SK-MEL-5 (cell line): ENCODE measurements around the gene CADPS. TPM values are rescaled to one million over a fixed set of nuclear protein-coding genes. Genes with fewer than 3 reads are reported as not detected.

ENCODE experiments used
- DNase-seq: peaks from one replicate; pipeline ENCODE4 v3.0.0-alpha.2; 2016; ENCODE audit warnings: low read depth, low spot score
- in situ Hi-C: cut with HindIII; loops from 2 replicates; pipeline ENCODE4 v1.10.0; 2016; ENCODE audit warnings: low sequenced_read_pairs, high pct_unique_total_duplicates, low pct_unique_long_range_greater_than_20kb
- total RNA-seq: library from RNA; depleted of rRNA; stranded (reverse); fragments of >200 nt; shearing (Covaris generic); gene quantifications from 2 replicates; pipeline ENCODE4 v1.2.3, GENCODE V29; 2014

CADPS gene
- total RNA-seq, 1 experiment from 2014 or later: not detected

DNA sequence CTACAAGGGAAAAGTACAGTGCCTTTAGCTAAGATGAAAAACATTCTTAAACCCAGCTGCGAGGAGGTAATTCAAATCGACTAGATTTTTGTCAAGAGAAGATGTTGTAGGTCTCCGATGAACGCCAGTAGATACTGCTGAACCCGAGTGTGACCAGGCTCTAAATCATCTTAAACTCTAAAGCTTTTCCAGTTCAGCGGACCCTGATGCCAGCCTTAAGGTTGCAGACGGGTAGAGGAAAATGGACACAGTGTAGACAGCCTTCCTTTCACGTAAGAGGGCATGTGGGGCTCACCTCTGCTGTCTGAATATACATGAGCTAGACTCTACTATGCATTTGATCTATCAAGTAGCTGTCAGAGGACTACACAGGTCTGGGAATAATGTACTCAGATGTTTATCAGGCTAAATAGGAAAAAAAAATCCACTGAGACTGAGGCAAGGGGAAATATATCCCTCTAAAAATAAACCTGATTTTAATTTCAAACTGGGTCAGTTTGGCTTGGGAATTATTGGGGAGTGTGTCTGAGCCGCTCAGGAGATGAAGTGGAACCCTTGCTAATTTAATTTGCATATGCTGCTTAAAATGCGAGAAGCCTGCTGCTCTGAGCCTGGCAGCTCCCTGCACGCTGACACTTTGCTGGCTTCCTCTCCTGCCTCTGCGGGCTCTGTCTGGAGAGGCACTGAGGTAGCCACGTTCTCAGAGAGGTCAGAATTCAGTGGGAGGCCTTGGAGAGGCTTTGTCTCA, 151.9 kb downstream of the CADPS start:
- in situ Hi-C loops: no loop called here
- DNase-seq: no peak

GRCh38 chr3:62722344-62722743, 152.9 kb downstream of the CADPS start:
- no peak for DNase-seq
- in situ Hi-C loops: no loop called here

DNA sequence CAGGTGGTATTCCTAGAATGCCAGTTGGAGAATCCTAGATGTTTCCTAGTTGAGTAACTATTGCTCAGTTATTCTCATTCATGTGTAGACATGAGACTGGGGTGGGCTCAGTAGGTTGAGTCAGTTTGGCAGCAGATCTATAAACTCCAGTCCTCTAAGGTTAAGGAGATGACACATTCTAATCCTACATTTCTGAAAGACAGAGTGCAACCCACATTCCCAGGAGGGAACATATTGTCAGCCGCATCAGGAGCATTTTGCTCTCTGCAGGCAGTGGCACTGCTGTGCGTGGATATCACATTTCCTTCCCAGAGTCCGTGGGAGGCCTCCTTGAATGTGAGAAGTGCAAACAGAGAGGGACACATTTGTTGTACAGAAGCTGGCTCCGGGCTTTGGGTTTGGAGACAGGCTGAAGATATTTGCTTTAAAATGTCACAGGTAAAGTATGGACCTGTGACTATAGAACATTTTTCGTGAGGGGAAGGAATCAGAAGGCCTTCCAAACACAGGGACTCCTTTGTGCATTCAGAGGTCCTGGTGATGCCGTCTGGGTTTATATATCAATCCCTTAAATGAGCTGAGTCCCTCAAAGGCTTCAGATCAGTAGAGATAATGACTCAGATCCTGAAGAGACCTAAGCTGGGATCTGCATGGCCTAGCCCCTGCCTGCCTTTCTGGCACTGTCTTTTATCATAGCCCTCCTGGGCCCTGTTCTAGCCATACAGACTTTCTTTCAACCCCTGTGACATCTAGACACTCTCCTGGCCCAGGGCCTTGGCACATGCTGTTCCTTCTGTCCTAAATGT, 156.5 kb downstream of the CADPS start:
- in situ Hi-C loops: no loop called here
- DNase-seq: no peak

DNA sequence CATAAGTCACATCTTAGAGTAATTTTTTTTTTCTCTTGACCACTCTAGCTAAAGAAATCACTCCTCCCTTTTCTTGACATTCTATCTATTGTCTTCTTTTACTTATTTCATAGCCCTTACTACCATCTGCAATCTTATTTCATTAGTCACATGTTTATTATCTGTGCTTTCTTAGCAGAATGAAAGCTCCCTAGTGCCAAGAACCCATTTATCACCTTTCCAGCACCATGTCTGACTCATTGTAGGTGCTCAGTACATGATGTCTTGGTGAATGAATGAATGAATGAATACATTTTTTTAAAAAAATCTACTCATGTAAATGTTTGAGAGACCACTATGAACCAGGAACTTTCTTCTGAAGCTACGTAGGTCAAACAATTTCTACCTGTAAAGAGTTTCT, 157.2 kb downstream of the CADPS start:
- in situ Hi-C loops: no loop called here
- DNase-seq: no peak

DNA sequence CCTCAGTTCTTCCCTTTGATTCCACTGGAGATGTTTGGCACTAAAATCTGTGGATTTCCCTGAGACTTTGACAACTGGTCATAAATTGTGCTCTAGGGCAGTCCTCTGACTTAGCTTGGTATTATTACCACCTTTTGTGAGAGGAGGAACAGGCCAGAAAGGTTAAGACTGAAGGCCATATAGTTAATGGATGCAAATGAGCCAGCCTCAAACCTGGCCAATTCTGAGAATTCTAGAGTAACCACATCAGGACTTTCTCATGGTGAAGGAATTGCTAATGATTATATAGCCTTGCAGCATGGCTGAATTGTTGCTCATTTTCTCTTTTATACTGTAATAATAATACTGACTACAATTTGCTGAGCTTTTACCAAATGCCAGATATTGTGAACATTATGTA, 162.5 kb downstream of the CADPS start:
- in situ Hi-C loops: no loop called here
- no peak for DNase-seq

DNA sequence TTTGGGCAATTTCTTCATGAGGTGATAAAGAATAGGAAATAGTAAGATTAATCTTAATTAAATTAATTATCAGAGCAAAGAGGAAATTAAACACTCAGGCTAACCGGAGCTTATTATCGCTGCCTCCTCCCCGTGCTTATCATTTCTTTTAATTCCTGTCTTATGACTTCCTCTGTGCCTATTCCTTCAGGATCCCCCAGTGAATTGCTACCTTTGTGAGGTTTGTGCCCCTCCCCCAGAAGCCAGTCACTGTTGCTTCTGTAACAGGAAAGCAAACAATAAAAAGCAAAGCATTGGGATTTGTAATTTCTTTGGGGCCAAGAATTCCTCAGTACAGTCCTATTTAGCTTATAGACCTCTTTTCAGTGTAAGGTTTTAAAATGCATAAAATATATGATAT, 164.5 kb downstream of the CADPS start:
- DNase-seq: peak; percentile 61
- in situ Hi-C loops: no loop called here

GRCh38 chr3:62708638-62709373, 166.4 kb downstream of the CADPS start:
- no peak for DNase-seq
- in situ Hi-C loops: no loop called here

DNA sequence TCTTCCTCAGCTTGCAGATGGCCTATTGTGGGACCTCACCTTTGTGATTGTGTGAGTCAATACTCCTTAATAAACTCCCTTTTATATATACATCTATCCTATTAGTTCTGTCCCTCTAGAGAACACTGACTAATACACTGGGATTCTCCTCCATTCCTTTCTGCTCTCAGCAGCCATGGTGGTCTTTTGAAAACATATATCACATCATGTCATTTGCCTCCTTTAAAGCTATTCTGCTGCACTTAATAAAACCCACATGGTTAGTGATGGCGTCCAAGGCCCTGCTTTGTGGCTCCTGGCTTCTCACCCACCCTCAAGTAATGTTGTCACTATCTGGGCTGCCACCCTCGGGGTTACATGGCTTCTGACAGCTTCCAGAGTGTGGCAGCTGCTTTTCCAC, 169.5 kb downstream of the CADPS start:
- DNase-seq: no peak
- in situ Hi-C loops: no loop called here

- in situ Hi-C loops: no loop called here
- DNase-seq: no peak
Measured at GRCh38 chr3:62703451-62704167, 171.6 kb downstream of the CADPS start.

GRCh38 chr3:62700357-62700756, 174.9 kb downstream of the CADPS start:
- DNase-seq: no peak
- in situ Hi-C loops: no loop called here

DNA sequence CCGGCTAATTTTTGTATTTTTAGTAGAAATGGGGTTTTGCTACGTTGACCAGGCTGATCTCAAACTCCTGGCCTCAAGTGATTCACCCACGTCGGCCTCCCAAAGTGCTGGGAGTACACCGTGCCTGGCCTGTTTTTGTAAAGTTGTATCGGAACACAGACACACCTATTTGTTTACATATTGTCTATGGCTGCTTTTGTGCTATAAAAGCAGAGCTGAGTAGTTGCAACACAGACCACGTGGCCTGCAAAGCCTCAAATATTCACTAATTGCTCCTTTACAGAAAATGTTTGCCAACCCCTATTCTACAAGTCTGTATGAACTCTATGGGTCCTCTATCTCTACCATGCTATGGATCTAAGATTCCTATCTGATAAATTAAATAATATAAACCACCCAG, 175.5 kb downstream of the CADPS start:
- in situ Hi-C loops: no loop called here
- DNase-seq: no peak

DNA sequence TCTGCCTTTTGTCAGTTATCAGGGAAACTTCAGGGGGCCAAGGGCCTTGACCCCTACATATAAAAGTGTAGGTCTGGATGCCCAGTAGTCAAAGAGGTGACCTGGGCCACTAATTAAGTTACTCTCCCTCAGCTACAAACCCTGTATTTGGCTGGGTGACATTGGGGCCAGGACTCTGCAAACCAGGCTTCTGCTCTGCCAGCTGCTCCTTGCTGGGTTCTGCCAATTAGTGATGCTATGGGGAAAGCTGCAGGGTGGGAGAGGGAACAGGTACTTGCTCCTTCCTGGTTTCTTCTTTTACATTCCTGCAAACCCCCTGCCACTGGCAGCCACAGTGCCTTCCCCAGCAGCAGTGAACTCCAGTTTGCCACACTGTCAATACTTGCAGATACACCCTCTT, 179.2 kb downstream of the CADPS start:
- in situ Hi-C loops: no loop called here
- no peak for DNase-seq

DNA sequence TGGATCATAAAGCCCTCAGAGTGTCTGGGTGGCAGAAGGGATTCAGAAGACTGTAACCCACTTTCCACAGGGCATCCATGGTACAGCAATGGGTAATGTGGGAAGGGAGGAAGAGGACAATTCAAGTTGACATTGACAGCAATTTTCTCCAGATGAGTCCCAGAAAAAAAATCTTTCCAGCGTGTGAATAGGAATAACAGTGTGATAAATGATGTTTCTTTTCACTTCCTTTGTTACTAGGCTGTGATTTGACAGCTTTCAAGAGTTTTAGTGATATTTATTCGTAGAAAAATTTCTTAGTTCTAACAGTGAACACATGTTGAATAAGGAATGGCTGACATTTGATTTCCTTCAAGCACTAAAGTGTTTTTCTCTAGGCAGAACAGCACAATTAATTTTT, 186.4 kb downstream of the CADPS start:
- no peak for DNase-seq
- in situ Hi-C loops: no loop called here

- no peak for DNase-seq
- in situ Hi-C loops: no loop called here
Measured at GRCh38 chr3:62688050-62688449, 187.2 kb downstream of the CADPS start.

DNA sequence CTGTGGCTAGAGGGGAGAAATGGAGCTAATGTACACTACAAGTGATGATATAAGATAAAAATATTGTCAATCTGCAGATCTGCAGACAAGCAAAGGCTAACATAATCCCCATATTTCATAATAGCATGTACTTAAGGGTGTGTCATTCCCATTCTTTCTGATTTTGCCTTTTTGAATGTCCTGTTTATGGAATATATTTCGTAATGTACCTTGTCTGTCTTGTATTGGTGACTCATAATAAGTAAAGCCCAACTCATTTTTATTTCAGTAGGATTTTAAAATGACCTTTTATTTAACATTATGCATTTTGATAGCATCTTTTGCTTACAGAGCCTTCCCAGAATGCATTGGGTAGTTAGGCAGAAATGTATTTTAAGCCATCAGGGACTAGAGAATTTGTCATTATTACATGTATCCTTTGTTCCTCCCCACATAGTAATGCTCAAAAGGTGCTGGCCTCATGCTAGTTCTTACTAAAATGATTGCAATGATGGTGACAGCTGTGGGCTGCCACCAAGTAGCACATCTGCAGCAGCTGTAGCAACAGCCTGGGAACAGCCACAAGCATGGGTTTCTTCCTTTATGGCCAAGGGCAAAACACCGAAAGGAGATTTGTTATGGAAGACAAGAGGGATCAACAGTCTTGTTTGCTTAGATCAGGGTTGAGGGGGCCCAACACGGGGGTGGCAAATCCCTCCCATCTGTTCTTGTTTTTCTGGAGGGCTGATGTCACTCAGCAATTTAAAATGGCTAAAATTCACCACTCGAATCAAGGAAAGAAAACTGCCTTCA, 188.5 kb downstream of the CADPS start:
- in situ Hi-C loops: no loop called here
- DNase-seq: no peak

GRCh38 chr3:62682826-62683225, 192.4 kb downstream of the CADPS start:
- in situ Hi-C loops: no loop called here
- DNase-seq: no peak

- no peak for DNase-seq
- in situ Hi-C loops: no loop called here
Measured at GRCh38 chr3:62679988-62680387, 195.2 kb downstream of the CADPS start.
